K562 (cell line): Measurements from ENCODE around the gene FMOD. TPM values are rescaled to one million over a fixed set of nuclear protein-coding genes. Genes with fewer than 3 reads are reported as not detected.

Experiments used
- ATF1 ChIP-seq, 2 experiments: fragments of 450-650 bp in 1 of 2; IDR thresholded peaks; 2 replicates each; pipeline ENCODE4 v1.6.1; 2016; ENCODE audit warnings: missing compliant biosample characterization in 1 of 2, missing genetic modification characterization in 1 of 2
- ETV1 ChIP-seq: fragments of 450-650 bp; conservative IDR thresholded peaks from 2 replicates; pipeline ENCODE4 v1.6.1; 2016; ENCODE audit warnings: missing genetic modification characterization, control low read depth, low read depth, missing compliant biosample characterization
- MEIS2 ChIP-seq: fragments of 450-650 bp; IDR thresholded peaks from 2 replicates; pipeline ENCODE4 v1.6.1; 2014; ENCODE audit warnings: mild to moderate bottlenecking; ENCODE audit not compliant: partially characterized antibody
- NRF1 ChIP-seq, 2 experiments: fragments of 450-650 bp; IDR thresholded peaks in 1 of 2; conservative IDR thresholded peaks in 1 of 2; 2 replicates each; pipeline ENCODE4 v1.6.1; 2014; ENCODE audit warnings: mild to moderate bottlenecking in 2 of 2
- ZFP1 ChIP-seq: fragments of 450-650 bp; formaldehyde crosslinking; IDR thresholded peaks from 2 replicates; pipeline ENCODE4 v1.4.0; 2020; ENCODE audit warnings: mild to moderate bottlenecking, mixed read lengths
- polyA plus RNA-seq, 8 experiments: library from polyadenylated mRNA; depleted of rRNA in 4 of 8; stranded (reverse) in 5 of 8; unstranded in 3 of 8; fragments of >200 nt; fragmentation: Nextera tagmentation in 2 of 8; fragmentation: Illumina TruSeq in 1 of 8; extraction: Ambion mirVana in 2 of 8; extraction: Trizol in 1 of 8; gene quantifications; 2 replicates each; pipeline versions ENCODE4 v1.2.1 to v1.2.3, GENCODE V29; 2011 to 2014; ENCODE audit warnings: inconsistent platforms in 1 of 8, missing spikeins in 1 of 8
- total RNA-seq, 7 experiments: library from RNA; depleted of rRNA in 6 of 7; stranded (reverse); fragments of >200 nt in 6 of 7; fragmentation: Illumina TruSeq in 2 of 7; extraction: Trizol in 2 of 7; gene quantifications; 2 replicates each; pipeline versions ENCODE4 v1.2.1 to v1.2.3, GENCODE V29; 2011 to 2021; ENCODE audit warnings: low replicate concordance in 1 of 7
- TF ChIP-seq, protein P1 (sequence below): fragments of 450-650 bp; IDR thresholded peaks from 2 replicates; pipeline ENCODE4 v1.6.1; 2016
- TF ChIP-seq, protein P2 (sequence below): sonication (generic); formaldehyde crosslinking; IDR thresholded peaks from 2 replicates; pipeline ENCODE4 v1.5.0; 2020; ENCODE audit warnings: missing genetic modification reagents
- TF ChIP-seq, protein P3 (sequence below): sonication (generic); formaldehyde crosslinking; IDR thresholded peaks from 2 replicates; pipeline ENCODE4 v1.9.0; 2022; ENCODE audit warnings: mild to moderate bottlenecking, missing genetic modification reagents
- TF ChIP-seq, protein P4 (sequence below), 2 experiments: fragments of 450-650 bp; conservative IDR thresholded peaks; 2 replicates each; pipeline ENCODE4 v1.6.1; 2017; ENCODE audit warnings: mild to moderate bottlenecking in 2 of 2, moderate library complexity in 2 of 2

The FMOD gene
- total and polyA plus RNA-seq, 9 of the 15 experiments (the other 6 are each of a cell fraction or from before 2014, with no cell fraction given): 0.03 to 0.13 (median 0.03) TPM; not detected in 6

DNA sequence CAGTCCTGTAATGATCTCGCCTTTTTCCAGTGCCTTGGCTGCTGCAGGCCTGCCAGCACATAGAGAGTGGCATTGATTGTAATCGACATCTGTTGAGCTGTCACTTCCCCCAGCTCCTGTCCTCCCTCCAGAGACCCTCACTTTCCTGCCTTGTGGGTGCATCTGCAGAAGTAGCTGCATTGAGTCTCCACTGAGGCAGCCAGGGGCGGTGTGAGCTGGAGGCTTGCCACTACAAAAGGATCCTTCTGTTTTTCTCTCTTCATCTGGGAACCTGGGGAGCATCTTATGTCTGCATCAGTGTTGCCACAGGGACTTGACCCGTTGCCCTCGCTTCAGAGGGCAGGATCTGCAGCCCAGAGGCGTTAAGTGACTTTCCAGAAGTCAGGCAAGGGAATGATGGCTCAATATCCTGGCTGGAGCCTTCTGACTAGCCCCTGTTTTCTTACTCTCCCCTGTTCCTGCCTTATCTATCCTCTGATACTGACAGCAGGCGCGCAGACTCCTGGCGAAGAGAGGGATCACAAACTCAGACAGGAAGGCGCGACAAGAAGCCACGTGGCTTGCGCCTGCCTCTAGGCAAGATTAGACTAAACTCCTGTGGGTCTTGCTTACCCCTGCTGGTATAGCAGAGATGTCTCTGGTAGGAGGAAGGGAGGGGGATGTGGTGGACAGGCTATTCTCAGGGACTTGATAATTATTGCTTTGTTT lies 13.3 kb upstream of the FMOD start (continued):
- TF ChIP-seq NRF1 (conservative IDR thresholded peaks at IDR 0.05 in 1 of 2, IDR thresholded peaks at IDR 0.05 in 1 of 2): peak; percentile 89 to 90
- TF ChIP-seq ETV1 (tag): peak; percentile 50; the same call in 1 of the 2 replicates
- TF ChIP-seq ZFP1 (CRISPR knock-in tag): no peak
- TF ChIP-seq, protein P1, sequence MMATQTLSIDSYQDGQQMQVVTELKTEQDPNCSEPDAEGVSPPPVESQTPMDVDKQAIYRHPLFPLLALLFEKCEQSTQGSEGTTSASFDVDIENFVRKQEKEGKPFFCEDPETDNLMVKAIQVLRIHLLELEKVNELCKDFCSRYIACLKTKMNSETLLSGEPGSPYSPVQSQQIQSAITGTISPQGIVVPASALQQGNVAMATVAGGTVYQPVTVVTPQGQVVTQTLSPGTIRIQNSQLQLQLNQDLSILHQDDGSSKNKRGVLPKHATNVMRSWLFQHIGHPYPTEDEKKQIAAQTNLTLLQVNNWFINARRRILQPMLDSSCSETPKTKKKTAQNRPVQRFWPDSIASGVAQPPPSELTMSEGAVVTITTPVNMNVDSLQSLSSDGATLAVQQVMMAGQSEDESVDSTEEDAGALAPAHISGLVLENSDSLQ: peak; percentile 44; the same call in 1 of the 2 replicates
- TF ChIP-seq, protein P2, sequence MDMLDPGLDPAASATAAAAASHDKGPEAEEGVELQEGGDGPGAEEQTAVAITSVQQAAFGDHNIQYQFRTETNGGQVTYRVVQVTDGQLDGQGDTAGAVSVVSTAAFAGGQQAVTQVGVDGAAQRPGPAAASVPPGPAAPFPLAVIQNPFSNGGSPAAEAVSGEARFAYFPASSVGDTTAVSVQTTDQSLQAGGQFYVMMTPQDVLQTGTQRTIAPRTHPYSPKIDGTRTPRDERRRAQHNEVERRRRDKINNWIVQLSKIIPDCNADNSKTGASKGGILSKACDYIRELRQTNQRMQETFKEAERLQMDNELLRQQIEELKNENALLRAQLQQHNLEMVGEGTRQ (CRISPR knock-in tag): peak; percentile 61
- peak; percentile 32 for TF ChIP-seq MEIS2
- no peak for TF ChIP-seq ATF1 (CRISPR knock-in tag; IDR thresholded peaks at IDR 0.05)
- 0 out of 2 replicates have a peak, but pooled peaks have one; percentile 23 for TF ChIP-seq ATF1 (tag; IDR thresholded peaks at IDR 0.05)
- TF ChIP-seq, protein P3, sequence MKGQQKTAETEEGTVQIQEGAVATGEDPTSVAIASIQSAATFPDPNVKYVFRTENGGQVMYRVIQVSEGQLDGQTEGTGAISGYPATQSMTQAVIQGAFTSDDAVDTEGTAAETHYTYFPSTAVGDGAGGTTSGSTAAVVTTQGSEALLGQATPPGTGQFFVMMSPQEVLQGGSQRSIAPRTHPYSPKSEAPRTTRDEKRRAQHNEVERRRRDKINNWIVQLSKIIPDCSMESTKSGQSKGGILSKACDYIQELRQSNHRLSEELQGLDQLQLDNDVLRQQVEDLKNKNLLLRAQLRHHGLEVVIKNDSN (CRISPR knock-in tag): peak; percentile 46
- TF ChIP-seq, protein P4, sequence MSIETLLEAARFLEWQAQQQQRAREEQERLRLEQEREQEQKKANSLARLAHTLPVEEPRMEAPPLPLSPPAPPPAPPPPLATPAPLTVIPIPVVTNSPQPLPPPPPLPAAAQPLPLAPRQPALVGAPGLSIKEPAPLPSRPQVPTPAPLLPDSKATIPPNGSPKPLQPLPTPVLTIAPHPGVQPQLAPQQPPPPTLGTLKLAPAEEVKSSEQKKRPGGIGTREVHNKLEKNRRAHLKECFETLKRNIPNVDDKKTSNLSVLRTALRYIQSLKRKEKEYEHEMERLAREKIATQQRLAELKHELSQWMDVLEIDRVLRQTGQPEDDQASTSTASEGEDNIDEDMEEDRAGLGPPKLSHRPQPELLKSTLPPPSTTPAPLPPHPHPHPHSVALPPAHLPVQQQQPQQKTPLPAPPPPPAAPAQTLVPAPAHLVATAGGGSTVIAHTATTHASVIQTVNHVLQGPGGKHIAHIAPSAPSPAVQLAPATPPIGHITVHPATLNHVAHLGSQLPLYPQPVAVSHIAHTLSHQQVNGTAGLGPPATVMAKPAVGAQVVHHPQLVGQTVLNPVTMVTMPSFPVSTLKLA (conservative IDR thresholded peaks at IDR 0.05): peak; percentile 45 to 70
